K562 (cell line): Measurements from ENCODE around the gene SLC6A8. TPM values are rescaled to one million over a fixed set of nuclear protein-coding genes. Genes with fewer than 3 reads are reported as not detected.

Experiments
- CHD1 ChIP-seq: fragments of 200-600 bp; sonication (generic); IDR thresholded peaks from one replicate; pipeline ENCODE4 v1.6.1; 2012; ENCODE audit warnings: mild to moderate bottlenecking, moderate library complexity, low read length, inconsistent platforms
- E2F6 ChIP-seq, 2 experiments: IDR thresholded peaks; 2 replicates each; pipeline ENCODE4 v1.6.1; 2011; ENCODE audit warnings: borderline replicate concordance in 1 of 2, control low read depth in 1 of 2, low read depth in 1 of 2, low read length in 1 of 2, mild to moderate bottlenecking in 1 of 2, mixed read lengths in 1 of 2, moderate library complexity in 1 of 2; ENCODE audit not compliant: insufficient read depth in 1 of 2, insufficient read length in 1 of 2, poor library complexity in 1 of 2, severe bottlenecking in 1 of 2; ENCODE audit errors: extremely low read depth in 1 of 2
- GATAD2A ChIP-seq: fragments of 450-650 bp; IDR thresholded peaks from 2 replicates; pipeline ENCODE4 v1.6.1; 2017
- GMEB1 ChIP-seq: fragments of 250-450 bp; sonication (Bioruptor Pico); IDR thresholded peaks from 2 replicates; pipeline ENCODE4 v1.4.0; 2020; ENCODE audit warnings: mild to moderate bottlenecking
- HMGN3 ChIP-seq: IDR thresholded peaks from 2 replicates; pipeline ENCODE4 v1.6.1; 2011; ENCODE audit warnings: borderline replicate concordance, low read depth, mild to moderate bottlenecking, mixed read lengths, low read length; ENCODE audit not compliant: insufficient read length; ENCODE audit errors: extremely low read depth
- JUND ChIP-seq, 2 experiments: IDR thresholded peaks; 2 replicates in 1 of 2; 3 replicates in 1 of 2; pipeline ENCODE4 v1.6.1; 2011; ENCODE audit warnings: borderline replicate concordance in 2 of 2, low read depth in 2 of 2, low read length in 2 of 2, improper control_type of control experiment in 1 of 2, missing biosample characterization in 1 of 2, missing genetic modification characterization in 1 of 2, missing genetic modification reagents in 1 of 2
- NR1H2 ChIP-seq: sonication (generic); formaldehyde crosslinking; IDR thresholded peaks from 2 replicates; pipeline ENCODE4 v1.4.0; 2020; ENCODE audit warnings: mild to moderate bottlenecking, missing genetic modification reagents
- RBM17 ChIP-seq: fragments of 200-400 bp; formaldehyde crosslinking; IDR thresholded peaks from 2 replicates; pipeline ENCODE4 v1.6.1; 2017; ENCODE audit warnings: low read depth, mild to moderate bottlenecking, low read length, borderline replicate concordance
- RBM25 ChIP-seq: fragments of 200-400 bp; formaldehyde crosslinking; IDR thresholded peaks from 2 replicates; pipeline ENCODE4 v1.6.1; 2018; ENCODE audit warnings: low read length, low read depth, moderate library complexity; ENCODE audit not compliant: severe bottlenecking
- TAF1 ChIP-seq: IDR thresholded peaks from 2 replicates; pipeline ENCODE4 v1.6.1; 2011; ENCODE audit warnings: mild to moderate bottlenecking, low read length, moderate library complexity; ENCODE audit not compliant: insufficient read depth, control insufficient read depth, severe bottlenecking; ENCODE audit errors: extremely low read depth
- polyA plus RNA-seq, 8 experiments: library from polyadenylated mRNA; depleted of rRNA in 4 of 8; stranded (reverse) in 5 of 8; unstranded in 3 of 8; fragments of >200 nt; fragmentation: Nextera tagmentation in 2 of 8; fragmentation: Illumina TruSeq in 1 of 8; extraction: Ambion mirVana in 2 of 8; extraction: Trizol in 1 of 8; gene quantifications; 2 replicates each; pipeline versions ENCODE4 v1.2.1 to v1.2.3, GENCODE V29; 2011 to 2014; ENCODE audit warnings: inconsistent platforms in 1 of 8, missing spikeins in 1 of 8
- total RNA-seq, 7 experiments: library from RNA; depleted of rRNA in 6 of 7; stranded (reverse); fragments of >200 nt in 6 of 7; fragmentation: Illumina TruSeq in 2 of 7; extraction: Trizol in 2 of 7; gene quantifications; 2 replicates each; pipeline versions ENCODE4 v1.2.1 to v1.2.3, GENCODE V29; 2011 to 2021; ENCODE audit warnings: low replicate concordance in 1 of 7

Gene SLC6A8
- total and polyA plus RNA-seq, 9 of the 15 experiments (the other 6 are each of a cell fraction or from before 2014, with no cell fraction given), result 0.68 to 144 (median 34.3) TPM

GRCh38 chrX:153724252-153725038, 36.7 kb downstream of the SLC6A8 start, which contains the start of the genes ABCD1 and BCAP31 (continued):
- TF ChIP-seq E2F6 (IDR thresholded peaks at IDR 0.05; ENCODE audit: borderline replicate concordance in 1 of 2, extremely low read depth in 1 of 2, insufficient read depth in 1 of 2, insufficient read length in 1 of 2, low read depth in 1 of 2, low read length in 1 of 2, poor library complexity in 1 of 2, severe bottlenecking in 1 of 2) (peak in 1 of 2 experiments; percentile 81), CHD1 (no peak), NR1H2 (CRISPR knock-in tag) (no peak), GMEB1 (CRISPR knock-in tag) (no peak), JUND (IDR thresholded peaks at IDR 0.05; ENCODE audit: borderline replicate concordance, low read depth, low read length) (0 out of 2 replicates have a peak, but pooled peaks have one; percentile 17), JUND (tag; IDR thresholded peaks at IDR 0.05; ENCODE audit: borderline replicate concordance, low read depth, low read length) (no peak), GATAD2A (no peak), TAF1 (peak; percentile 86), HMGN3 (no peak), RBM25 (no peak), RBM17 (no peak)
